ENCODE data around the gene RNF19B.

DNA sequence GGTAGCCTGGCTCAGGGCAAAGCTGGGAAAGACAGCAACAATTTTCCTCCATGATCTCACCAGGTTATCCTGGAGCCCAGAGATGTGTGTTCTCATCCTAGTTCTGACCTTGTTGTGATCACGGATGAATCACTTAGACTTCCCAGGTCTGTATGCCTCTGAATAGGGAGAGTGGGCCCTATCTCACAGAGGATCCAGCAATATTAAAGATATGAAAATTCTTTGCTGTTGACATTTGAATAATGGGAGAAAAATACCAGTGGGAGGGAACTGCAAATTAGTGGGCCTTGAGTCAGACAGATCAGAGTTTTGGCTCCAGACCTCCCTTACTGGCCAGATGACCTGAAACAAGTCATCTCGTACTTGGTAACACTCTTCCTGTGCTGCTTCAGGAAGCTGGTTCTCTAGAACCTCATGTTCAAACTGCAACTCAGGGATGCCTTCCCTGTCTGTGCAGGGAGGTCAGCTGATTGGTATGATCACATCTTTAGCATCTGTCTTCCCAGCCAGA is 32.8 kb upstream of the RNF19B start:
- TF ChIP-seq YY1 (IDR thresholded peaks at IDR 0.05; ENCODE audit: low read depth) (no peak), TAF1 (IDR thresholded peaks at IDR 0.05; ENCODE audit: low read depth) (no peak)
